HFF-Myc (cell line): Measurements from ENCODE around the gene PTPRN2.

Experiments
- DNase-seq: peaks from one replicate; pipeline ENCODE4 v3.0.0-alpha.2; 2011; ENCODE audit warnings: low read depth; ENCODE audit errors: extremely low read depth
- H3K4me3 ChIP-seq: replicated peaks from 2 replicates; pipeline ENCODE4 v1.5.1; 2011; ENCODE audit warnings: low read depth, mild to moderate bottlenecking, control low read depth, low read length
- TF ChIP-seq, protein P1 (sequence below): IDR thresholded peaks from 2 replicates; pipeline ENCODE4 v1.5.1; 2012; ENCODE audit warnings: mild to moderate bottlenecking, low read depth, low read length, control low read depth; ENCODE audit errors: missing control alignments

The PTPRN2 gene

DNA sequence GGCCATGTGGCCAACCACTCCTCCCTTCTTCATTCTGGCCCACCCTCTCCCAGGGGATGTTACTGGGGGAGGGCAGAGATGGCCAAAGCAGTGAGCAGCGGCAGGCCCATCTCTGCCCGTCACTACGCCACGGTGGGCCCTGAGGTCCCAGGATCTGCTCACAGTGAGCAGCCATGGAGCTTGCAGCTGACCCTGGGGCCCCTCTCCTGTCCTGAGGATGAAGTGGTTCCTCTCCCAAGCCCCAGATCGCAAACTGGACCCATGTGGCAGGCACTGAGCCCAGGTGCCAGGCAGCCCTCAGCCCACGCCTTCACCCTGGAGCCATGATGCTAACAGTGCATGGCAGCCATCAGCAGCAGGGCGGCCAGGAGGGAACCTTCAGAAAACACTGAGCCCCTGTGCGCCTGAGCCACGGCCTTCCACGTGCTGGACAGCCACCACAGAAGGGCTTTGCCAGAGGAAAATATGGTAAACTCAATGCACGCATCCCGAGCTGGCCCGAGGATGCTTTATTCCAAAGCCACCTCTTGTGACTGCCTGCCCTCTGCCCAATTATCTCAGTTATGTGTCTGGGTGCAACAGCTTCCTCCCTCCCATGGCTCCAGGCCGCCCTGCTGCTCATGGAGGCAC, 485.7 kb downstream of the PTPRN2 start:
- no peak for DNase-seq
- TF ChIP-seq, protein P1, sequence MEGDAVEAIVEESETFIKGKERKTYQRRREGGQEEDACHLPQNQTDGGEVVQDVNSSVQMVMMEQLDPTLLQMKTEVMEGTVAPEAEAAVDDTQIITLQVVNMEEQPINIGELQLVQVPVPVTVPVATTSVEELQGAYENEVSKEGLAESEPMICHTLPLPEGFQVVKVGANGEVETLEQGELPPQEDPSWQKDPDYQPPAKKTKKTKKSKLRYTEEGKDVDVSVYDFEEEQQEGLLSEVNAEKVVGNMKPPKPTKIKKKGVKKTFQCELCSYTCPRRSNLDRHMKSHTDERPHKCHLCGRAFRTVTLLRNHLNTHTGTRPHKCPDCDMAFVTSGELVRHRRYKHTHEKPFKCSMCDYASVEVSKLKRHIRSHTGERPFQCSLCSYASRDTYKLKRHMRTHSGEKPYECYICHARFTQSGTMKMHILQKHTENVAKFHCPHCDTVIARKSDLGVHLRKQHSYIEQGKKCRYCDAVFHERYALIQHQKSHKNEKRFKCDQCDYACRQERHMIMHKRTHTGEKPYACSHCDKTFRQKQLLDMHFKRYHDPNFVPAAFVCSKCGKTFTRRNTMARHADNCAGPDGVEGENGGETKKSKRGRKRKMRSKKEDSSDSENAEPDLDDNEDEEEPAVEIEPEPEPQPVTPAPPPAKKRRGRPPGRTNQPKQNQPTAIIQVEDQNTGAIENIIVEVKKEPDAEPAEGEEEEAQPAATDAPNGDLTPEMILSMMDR: no peak
- H3K4me3 ChIP-seq: no peak overlapping the region

DNA sequence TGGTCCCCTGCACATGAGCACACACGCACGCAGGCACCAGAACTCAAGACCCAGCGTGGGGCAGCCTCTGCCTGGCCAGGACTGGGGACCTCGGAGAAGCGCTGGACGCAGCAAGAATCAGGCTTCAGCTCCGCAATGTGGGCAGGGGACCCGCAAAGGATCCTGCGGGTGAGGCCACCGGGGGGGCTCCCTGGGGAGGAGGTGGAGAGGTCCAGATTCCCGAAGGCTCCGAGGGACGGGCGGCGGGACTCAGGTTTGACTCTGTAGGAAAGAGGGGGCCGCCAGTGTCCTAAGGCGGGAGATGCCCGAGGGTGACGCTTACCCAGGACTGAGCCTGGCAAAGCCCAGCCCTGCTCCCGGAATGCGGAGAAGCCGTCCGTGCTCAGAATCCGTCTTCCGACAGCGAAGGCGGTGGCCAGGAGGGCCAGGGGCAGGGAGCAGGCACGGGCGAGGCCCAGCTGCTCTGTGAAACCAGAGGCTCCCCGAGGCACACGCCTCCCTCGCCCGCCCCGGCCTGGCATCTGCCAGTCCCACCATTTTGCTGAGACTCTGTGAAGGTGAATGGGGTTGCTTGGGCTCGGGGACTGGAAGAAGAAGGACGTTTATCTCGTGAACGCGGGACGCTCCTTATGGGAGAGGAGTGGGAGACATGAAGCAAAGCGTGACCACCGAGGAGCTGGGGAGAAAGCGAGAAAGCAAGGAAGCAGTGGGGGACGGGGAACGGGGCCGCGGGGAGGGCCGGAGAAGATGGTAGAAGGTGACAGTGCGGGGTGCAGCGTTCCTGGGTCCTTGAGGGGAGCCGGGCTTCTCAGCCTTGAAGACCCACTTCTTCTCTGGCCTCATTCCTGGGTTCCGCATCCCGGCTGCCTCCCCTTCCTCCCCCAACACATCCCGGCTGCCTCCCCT, 489.2 kb downstream of the PTPRN2 start:
- DNase-seq: no peak
- TF ChIP-seq, protein P1: no peak
- H3K4me3 ChIP-seq: no peak overlapping the region

DNA sequence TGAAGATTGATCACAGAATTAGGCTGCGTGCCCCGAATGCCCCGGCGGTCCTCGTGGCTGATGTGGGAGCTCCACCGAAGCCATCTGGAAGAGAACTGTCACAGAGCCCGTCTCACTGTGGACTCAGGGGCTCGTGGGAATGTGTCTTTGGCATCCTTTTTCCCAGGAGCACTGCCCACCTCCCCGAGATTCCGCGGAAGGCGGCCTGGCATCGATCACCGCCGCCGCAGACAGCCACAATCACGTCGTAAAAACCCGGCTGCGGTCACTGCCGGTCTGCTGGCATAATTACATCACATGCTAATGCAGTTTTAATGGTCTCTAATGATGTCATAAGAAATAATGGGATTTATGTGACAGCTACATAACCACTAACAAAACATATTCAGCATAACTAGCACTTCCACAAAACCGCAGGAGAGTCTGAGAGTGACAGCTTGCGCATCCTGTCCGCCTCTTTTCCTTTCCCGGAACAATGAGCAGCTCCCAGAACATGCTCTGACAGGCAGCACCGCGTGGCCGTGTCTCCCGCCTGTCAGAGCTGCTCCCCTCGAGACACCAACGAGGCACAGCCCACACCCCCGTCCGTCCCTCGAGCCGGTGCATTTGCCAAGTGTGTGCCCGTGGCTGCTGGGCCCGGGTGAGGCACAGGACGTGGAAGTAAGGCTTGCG, 490.0 kb downstream of the PTPRN2 start:
- H3K4me3 ChIP-seq: no peak overlapping the region
- no peak for DNase-seq
- TF ChIP-seq, protein P1: no peak

DNA sequence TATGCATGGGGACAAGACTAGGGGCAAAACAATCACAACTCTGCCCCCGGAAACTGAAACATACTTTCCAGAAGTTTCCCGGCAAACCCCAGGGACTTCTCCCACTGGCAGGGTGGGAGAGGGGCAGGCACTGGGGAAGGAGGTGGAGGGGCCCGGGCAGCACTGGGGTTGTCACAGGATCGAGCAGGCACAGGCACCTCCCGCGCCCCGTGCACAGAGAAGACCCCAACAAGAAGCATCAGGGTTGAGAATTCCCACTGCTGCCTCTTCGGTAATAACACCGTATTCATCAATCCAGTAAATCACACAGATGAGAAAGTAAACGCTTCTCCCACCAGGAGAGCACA, 490.5 kb downstream of the PTPRN2 start:
- no peak for DNase-seq
- TF ChIP-seq, protein P1: no peak
- no peak overlapping the region for H3K4me3 ChIP-seq

DNA sequence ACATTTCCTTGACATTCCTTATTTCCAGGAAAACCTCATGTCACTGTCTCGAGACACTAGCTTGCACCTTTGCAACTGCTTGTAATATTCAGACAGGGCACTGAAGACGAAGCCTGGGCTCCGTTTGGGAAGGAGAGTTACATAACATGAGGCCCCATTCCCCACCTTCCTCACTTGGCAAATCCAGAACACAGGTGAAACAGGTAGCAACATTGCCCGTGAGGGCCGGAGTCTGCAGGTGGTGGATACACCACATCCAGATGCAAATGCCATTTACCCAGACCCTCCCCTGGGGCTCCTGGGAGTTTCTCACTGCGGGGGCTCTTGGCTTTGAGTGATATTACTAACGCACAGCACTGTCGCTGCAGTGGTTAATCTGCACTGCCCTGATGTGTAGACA, 491.0 kb downstream of the PTPRN2 start:
- TF ChIP-seq, protein P1: no peak
- no peak for DNase-seq
- no peak overlapping the region for H3K4me3 ChIP-seq

DNA sequence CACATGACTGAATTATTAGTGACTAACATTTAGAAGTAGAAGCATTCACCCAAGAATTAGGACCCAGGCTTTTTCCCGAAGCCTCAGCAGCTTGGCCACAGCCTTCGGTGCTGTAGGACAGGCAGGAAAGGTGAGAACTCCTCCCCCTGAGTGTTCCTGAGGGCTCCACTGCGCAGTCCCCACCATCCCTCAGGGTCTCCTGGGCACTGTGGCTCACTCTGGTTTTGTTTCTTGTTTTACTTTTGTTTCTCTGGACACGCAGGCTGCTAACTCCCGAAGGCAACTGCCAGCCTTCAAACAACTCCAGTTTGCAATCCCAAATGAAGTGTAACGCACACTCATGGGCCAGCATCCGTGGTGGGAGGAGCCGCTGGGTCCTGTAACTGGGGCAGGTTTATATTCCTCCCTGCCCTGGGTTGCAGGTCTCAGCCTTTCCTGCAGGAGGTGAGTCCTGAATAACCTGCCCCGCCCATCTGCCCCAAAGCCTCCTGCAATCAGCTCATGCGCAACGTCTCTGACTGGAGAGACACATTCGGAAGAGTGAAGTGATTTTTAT, 492.9 kb downstream of the PTPRN2 start:
- H3K4me3 ChIP-seq: no peak overlapping the region
- TF ChIP-seq, protein P1: no peak
- no peak for DNase-seq
